NCI-H2171 treated with DMSO at 0.1 percent for 48 hours (cell line): ENCODE results near the gene SYNJ2.
A peak's percentile ranks its signal among the peaks of the same experiment; 100 is the strongest.

ENCODE experiments used
- DNase-seq: peaks from one replicate; lab custom pipeline; 2025; lab: John Stamatoyannopoulos, UW

SYNJ2 gene

DNA sequence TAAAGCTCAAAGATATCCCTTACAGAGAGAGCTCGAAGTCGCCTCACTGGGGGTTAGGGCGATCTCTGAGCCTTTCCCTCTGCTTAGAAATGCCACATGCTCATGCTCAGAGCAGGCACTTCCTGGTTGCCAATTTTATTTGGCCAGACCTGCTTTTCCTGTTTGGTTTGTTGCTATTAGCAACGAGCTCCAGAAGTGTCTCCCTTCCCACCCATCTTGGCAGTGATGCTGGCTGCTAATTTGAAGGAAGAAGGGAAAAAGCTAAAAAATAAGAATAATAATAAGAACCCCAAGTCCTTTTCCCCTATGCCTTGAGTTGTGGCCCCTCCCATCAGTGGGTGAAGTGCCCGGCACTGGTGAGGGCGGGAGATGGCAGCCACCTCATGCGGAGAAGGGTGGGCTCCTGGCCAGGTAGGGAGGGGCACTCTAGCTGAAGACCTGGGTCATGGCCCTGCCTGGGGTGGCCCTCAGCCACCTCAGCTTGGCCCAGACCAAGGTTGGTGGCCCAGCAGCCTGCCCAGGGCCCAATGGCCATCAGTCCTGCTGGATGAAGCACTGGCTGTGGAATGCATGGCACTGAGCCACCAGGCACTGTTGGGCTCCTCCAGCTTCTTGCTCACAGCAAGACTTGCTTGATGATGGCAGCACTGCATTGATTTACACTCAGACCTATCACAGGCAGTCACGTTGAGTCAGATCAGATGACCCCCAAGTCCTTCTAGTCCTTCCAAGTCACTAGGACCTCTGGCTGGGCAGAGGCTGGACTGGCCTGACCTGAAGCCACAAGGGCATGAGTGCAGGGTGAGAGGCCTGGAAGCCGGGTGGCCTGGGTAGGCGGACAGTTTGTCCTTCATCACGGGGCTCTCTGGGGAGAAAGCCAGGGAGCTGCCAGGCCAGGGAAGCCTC is 79.0 kb downstream of the SYNJ2 start:
- DNase-seq: no peak

DNA sequence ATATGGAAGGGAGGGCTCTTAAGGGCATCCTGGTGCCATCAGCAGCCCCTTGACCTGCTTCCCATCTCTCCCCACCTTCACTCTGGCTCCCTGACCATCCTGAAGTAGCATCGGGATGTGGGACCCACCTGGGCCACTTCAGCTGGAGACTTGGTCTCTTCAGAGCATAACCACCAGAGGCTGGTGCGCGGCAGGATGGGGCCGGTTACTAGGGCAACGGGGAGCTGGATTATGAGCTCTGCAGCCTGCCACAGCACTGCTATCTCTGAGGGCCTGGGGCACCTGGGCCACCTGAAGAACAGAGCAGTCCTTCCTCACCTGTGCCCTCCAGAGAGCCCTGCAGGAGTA is 79.7 kb downstream of the SYNJ2 start:
- DNase-seq: no peak

DNA sequence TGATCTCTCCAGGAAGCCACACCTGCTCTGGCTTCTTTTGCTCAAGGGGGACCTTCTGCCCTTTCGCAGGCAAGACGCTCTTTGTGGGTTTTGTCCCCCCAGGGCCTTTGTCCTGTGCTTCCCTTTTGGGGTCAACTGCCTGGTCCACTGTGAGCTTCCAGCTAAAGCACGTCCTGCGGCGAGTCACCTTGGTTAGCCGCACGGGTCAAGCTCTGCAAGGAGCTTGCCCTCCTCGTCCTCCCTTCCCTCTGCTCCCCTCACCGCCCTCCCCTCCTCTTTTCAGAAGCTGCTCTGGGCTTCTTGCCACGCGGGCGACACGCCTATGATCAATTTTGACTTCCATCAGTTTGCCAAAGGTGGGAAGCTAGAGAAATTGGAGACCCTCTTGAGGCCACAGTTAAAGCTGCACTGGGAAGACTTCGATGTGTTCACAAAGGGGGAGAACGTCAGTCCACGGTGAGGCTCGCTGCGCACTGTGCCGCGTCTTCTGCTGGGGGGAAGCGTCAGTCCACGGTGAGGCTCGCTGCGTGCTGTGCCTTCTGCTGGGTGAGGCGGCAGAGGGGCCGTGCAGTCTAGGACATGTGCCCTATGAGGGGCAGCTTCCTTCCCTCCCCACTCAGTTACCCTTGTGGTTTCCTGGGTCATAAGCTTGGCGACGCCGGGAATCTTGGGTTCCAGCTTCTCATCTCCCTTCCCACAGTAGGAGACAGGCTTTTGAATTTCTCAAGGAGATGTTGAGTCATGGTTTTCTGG is 80.2 kb downstream of the SYNJ2 start:
- no peak for DNase-seq

DNA sequence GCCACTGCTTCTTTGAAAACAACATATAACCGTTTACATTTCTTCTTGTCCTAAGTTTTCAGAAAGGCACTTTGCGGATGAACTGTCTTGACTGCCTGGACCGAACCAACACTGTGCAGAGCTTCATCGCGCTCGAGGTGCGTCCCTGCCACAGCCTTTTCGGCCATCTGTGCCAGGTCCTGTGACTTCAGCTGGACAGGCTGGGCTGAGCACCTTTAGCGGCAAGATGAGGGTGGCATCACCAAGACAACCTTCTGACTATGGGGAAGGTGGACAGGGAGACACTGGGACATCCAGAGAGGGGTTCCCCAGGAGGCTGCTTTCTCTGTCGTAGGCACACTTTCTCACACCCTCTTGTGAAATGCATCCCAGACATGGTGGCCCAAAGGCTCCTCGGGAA is 82.1 kb downstream of the SYNJ2 start:
- DNase-seq: no peak

DNA sequence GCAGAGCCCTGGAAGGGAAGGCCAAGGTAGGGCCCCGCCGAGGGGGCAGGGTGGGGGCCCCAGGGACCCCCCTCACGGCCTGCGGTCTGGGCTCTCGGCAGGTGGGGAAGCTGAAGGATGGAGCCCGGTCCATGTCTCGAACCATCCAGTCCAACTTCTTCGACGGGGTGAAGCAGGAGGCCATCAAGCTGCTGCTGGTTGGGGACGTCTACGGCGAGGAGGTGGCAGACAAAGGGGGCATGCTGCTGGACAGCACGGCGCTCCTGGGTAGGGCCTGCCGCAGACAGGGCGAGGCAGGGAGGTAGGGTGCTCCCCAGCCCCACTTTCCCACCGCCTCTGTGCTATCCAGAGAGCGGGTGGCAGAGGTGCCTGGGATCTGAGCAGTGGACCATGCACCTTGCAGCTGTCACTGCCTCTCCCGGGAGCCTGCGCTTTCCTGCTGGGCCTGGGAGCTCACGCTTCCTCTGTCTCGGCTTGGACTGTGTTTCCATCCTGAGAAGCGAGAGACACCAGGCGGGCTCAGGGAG is 83.1 kb downstream of the SYNJ2 start:
- DNase-seq: peak; percentile 90

DNA sequence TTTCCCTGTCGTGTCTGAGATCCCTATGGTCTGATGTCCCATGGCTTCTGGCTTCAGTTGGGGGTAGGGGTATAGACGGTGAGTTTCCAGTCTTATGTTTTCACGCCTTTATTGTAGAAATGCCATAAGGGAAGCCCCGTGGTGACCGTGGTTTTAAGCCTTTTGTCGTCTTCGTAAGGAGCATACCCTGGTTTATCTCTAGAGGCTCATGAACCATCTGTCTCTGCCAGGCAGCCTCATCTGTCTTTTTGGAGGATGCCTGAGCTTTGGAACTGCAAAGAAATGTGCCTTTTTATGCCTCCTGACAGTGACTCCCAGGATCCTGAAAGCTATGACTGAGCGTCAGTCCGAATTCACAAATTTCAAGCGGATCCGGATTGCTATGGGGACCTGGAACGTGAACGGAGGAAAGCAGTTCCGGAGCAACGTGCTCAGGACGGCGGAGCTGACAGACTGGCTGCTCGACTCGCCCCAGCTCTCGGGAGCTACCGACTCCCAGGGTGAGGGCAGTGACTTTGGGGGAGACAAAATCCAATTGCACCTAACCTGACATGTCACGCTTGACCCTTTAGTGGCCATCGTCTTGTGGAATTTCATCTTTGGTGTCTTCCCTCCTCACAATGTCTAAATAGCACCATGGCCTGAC is 84.6 kb downstream of the SYNJ2 start:
- peak; percentile 68 for DNase-seq

DNA sequence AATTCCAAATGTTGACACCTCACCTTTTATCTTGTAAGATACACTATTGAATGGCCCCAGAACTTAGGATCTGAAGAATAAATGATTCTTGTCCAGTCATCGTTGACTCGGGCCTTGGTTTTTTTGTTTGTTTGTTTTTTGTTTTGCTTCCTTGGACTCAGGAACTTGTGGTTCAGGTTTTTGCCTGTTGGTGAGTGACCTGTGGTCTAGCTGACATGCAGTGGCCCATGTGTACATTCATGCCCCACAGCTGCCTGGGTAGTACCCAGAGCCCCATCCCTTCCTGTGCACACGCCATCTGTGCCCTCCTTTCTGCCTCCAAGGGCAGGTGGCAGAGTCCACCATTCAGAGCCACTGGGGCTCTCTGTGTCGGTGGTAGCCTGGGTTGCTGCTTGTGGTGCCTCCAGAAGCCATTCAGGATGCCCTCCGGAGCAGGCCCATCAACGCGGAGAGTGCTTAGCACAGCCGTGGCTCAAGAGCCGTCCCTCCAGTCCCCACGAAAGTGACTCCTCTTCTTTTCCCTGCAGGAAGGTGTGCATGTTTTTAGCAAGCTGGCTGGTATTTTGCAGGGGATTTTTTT is 85.9 kb downstream of the SYNJ2 start:
- DNase-seq: no peak

DNA sequence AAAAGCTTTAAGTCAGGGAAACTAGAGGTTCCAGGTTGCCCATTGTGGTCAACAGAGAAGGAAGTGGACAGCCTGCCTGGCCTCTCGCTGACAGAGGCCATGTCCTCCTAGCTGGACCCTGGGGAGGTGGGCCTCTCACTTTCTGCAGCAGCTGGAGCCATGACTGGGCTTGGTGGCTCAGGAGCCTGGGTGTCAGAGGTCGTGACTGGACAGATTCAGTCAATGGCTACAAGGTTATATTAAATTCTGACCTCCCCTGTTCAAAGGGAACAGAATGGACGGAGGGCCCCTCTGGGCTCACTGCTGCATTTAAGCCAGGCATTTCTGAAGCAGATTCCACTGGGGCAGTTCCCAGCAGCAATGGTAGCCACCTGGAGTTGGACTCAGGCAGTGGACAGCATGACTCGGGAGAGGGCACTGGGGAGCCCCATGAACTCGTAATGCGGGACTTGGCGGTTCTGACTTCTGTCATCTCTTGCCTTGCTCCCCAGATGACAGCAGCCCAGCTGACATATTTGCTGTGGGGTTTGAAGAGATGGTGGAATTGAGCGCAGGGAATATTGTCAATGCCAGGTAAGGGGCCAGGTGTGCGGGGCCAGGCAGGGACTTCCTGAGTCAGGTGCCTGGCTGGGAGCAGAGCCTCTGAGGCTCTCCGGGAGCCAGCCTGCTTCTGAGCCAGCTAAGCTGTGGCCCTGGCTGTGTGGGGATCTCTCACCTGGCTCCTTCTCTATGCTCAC is 86.7 kb downstream of the SYNJ2 start:
- DNase-seq: no peak

DNA sequence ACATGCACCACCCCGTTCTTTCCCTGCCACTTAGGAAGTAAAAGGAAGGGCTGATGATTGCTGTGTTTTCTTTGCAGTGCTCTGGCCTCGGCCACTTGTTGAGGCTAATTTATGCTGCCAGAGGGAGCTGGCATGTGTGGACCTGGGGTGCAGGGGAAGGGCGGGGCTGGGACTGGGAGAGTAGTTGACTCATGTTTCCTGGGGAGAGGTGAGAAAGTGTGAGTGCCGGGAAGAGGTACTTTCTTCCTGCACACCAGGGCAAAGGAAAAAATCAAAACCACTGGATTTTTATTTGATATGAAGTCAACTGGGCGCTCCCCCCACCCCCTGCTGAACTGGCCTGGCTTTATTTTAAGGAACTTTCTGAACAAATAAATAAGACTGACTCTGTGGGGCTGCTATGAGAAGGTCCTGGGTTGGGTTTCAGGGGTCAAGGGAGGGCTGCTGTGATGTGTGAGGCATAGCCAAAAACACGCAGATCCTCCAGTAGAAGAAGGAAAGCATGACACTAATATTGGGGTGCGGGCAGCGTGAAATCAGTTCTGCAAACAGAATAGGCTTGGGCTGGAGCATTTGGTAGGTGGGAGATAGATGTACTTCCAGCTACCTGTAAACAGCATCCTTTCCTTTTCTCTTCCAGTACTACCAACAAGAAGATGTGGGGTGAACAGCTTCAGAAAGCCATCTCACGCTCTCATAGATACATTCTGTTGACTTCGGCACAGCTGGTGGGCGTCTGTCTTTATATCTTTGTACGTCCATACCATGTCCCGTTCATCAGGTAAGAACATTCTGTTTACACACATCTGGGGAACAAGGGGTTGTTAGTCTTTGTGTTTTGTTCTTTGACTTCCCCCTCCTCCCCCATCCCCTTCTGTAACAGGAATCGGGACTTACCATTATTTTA is 87.5 kb downstream of the SYNJ2 start:
- DNase-seq: peak; percentile 16

DNA sequence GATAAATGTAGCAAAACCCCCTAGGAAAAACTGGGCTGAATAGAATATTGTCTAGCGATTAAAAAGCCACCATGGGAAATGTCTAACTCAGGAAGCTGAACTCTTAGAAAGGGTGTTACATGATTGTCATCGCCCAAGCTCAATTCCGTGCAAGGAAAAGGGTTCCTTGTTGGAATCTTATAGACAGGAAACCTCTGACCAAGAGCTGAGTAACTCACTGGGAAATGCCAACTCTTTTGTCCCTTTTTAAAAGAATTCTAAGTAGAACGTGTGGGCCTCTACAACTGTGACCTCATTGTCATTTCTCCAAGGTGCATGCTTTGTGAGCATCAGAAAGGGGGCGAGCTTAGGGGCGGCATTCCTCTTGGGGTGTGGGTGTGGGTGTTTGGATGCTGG is 88.1 kb downstream of the SYNJ2 start:
- no peak for DNase-seq

DNA sequence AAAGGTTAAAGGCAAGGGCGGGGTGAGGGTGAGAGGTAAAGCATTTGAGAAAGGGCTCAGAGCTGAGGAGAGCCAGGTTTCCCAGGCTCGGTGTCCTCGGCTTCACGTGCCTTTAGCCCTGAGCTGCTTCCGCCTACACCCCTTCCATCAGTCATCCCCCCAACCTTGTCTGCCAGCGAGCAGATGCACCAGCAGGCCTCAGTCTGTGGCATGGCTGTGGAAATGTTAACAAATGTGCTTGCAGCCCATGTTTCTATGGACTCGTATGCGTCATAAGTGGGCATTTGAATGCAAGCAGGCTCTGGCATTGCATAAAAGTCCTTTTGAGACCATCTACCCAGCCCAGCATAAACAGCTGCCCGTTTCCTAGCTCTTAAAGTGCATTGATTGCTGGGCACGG is 88.8 kb downstream of the SYNJ2 start:
- DNase-seq: no peak

DNA sequence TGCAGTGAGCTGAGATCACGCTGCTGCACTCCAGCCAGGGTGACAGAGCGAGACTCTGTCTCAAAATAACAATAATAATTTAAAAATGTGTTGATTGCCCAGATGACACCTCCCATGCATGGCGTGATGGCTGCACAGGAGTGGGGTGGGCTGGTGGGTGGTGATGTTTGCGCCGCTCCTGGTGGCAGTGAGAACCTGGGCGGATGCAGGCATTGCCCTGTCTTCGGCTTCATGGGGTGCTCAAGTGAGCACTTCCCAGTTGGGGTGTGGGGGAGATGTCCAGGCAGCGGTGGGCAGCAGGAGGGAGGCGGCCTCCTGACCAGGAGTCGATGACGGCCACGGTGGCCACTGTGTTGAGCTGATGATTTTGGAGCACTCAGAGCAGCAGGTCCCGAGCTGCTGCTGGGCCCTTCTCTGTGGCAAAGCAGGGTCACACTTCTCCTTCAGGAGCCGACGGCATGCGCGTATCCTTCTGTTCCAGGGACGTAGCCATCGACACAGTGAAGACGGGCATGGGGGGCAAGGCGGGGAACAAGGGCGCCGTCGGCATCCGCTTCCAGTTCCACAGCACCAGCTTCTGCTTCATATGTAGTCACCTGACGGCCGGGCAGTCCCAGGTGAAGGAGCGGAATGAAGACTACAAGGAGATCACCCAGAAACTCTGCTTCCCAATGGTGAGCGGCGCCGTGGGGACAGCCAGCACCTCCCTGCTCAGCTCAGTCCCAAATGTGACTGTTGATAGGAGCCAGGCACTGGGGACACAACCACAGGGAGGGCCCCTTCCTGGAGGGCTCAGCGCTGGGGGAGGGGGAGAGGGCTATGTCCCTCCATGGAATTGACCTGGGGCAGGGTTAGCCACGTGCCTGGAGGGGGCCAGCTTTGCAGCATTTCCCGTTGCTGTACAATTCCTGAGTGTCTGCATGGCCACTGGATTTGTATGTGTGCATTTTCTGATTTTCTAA is 89.7 kb downstream of the SYNJ2 start:
- no peak for DNase-seq

DNA sequence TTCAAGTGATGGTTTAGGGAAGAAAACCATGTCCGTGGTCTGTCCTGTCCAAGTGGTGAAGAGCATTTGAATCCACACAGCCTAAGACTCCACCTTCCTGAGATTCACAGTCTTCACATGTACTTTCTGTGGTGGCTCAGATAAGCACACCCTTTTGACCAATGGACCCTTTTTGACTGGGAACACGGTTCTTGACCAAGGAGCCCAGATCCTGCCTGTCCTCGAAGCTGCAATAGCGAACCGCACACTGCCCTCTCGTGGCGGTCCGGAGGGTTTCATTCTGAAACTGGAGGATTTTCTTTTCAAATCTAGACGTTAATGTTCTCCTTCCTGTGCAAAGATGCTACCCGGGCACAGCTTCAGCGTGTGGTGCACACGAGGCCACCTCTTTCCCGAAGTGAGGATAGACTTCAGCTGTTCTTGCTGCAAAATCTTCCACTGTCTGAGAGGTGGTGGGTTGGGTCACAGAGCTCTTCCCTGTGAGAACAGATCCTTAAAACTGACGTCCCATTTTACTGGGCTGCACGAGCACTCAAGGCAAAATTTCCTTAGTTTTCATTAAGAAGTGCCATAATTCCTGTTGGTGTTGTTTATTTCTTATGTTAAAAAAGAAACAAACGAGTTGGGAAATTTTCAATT is 90.5 kb downstream of the SYNJ2 start:
- DNase-seq: peak; percentile 51

DNA sequence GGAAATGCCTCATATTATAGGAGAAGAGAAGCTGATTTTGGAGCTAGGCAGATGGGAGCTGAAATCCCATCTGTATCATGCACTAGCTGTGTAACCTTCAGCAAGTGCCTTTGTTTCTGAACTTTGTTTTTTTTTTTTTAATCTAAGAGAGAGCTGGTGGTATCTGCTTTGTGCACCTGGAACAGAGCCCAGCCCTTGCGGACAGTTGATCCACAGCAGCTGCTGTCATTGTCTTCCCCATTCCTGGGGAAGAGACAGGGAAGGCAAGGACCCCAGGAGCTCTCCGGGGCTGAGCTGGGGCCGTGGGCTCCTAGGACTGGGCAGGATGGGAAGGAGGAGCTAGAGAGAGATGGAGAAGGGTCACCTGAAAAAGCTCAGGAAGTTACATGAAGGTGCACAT is 92.1 kb downstream of the SYNJ2 start:
- peak; percentile 85 for DNase-seq

DNA sequence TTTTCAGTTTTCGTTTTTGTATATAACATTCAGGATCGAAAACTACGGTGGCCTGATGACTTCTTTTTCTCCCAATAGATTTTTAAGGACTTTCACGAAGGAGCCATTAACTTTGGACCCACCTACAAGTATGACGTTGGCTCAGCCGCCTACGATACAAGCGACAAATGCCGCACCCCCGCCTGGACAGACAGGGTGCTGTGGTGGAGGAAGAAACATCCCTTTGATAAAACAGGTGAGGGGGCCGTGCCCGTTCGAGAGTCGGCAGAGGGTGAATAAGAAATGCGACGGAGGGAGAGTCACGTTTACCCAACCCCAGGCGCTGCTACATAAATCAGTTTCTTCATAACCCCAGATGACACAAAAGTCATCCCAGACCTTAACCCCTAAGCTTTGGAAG is 94.9 kb downstream of the SYNJ2 start:
- no peak for DNase-seq

DNA sequence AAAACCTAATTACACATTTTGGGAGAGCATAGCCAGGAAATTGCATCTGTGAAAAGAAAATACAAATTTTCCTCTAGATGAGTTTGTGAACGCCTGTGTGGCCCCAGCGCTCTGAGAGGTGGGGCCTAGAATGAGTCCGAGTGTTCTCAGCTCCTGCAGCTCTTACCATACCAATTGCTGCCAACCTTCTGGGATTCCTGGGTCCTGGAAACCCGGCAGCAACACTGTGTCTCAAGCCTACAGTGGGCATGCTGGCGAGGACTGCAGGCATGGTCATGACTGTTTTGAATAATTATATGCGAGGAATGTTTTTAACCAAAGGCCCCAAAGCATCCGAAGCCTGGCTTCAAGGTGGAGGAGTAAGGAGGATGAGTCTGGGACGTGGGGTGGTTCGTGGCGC is 96.0 kb downstream of the SYNJ2 start:
- no peak for DNase-seq

DNA sequence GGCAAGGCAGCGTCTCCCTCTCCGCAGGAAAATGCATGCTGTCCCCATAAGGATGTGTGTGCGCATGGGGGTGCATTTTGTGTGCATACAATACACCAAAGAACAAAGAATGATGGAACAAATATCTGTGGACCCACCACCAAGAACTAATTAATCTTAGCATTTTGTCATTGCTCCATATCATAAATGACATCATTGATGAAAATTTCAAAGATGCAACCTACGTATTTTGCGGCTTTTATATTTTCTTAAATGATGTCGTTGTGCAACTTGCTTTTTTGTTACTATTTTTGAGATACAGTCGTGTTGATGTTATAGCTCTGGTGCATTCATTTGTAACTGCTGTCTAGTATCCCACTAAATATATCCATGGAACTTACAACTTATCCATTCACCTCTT is 96.7 kb downstream of the SYNJ2 start:
- no peak for DNase-seq

DNA sequence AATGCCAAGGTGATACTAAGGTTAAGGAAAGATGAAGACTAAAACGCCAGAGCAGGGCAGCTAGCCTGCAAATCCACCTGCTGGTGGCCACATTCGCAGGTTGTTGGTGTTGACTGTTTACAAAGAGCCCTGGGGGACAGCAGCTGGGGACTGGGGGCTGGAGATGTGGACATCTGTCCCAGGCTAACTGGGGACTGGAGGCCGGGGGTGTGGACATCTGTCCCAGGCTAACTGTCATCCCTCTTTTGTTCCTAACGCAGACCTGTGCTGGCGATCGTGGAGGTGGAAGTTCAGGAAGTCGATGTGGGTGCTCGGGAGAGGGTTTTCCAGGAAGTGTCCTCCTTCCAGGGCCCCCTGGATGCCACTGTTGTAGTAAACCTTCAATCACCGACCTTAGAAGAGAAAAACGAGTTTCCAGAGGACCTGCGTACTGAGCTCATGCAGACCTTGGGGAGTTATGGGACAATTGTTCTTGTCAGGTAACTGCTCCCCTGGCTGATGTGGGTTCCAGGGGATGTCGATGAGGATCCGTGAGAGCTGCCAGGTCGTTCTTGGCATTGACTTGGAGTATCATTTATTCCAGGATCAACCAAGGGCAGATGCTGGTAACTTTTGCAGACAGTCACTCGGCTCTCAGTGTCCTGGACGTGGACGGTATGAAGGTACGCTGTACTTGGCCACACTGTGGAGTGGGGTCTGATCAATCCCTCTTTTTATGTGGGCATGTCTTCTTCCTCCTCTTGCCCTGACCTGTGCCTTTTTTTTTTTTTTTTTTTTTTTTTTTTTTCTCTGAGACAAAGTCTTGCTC is 99.4 kb downstream of the SYNJ2 start:
- no peak for DNase-seq
